SU-DHL-6 (cell line): ENCODE data around the gene MYOF.

Experiments
- H2AFZ ChIP-seq: fragments of 200-600 bp; sonication (generic); 2 replicates; pipeline ENCODE4 v1.6.1; 2014; ENCODE audit warnings: low read depth, mild to moderate bottlenecking, moderate library complexity, mixed read lengths, antibody characterized with exemption, low read length; ENCODE audit not compliant: severe bottlenecking
- H3F3A ChIP-seq: fragments of 200-600 bp; shearing (Covaris generic); 2 replicates; pipeline ENCODE4 v1.6.0; 2016; ENCODE audit warnings: antibody characterized with exemption, mild to moderate bottlenecking; ENCODE audit not compliant: insufficient read depth
- H3K27ac ChIP-seq: fragments of 200-600 bp; sonication (generic); 2 replicates; pipeline ENCODE4 v1.5.1; 2016; ENCODE audit warnings: low read depth, mild to moderate bottlenecking, low read length, moderate library complexity, mixed read lengths
- H3K27me3 ChIP-seq: fragments of 200-600 bp; sonication (generic), shearing (Covaris generic); 2 replicates; pipeline ENCODE4 v1.6.0; 2014; ENCODE audit warnings: mild to moderate bottlenecking, low read length
- H3K36me3 ChIP-seq: fragments of 200-600 bp; sonication (generic); 2 replicates; pipeline ENCODE4 v1.6.1; 2014; ENCODE audit warnings: mild to moderate bottlenecking, low read length, mixed read lengths
- H3K4me2 ChIP-seq: fragments of 300-600, 200-600 bp; shearing (Covaris generic), sonication (generic); 2 replicates; pipeline ENCODE4 v1.6.0; 2014; ENCODE audit warnings: low read length, low read depth, mild to moderate bottlenecking; ENCODE audit not compliant: poor library complexity, severe bottlenecking
- H3K4me3 ChIP-seq: fragments of 200-600 bp; sonication (generic); 2 replicates; pipeline ENCODE4 v1.5.1; 2014; ENCODE audit warnings: antibody characterized with exemption, low read length, mild to moderate bottlenecking, mixed read lengths; ENCODE audit not compliant: insufficient read depth, poor library complexity, severe bottlenecking
- H3K79me2 ChIP-seq: fragments of 200-600 bp; sonication (generic); 2 replicates; pipeline ENCODE4 v1.6.1; 2014; ENCODE audit warnings: mild to moderate bottlenecking, low read length, moderate library complexity; ENCODE audit not compliant: insufficient read depth
- H3K9ac ChIP-seq: fragments of 200-600 bp; sonication (generic); 2 replicates; pipeline ENCODE4 v1.7.0; 2014; ENCODE audit warnings: mild to moderate bottlenecking, low read length
- H3K9me2 ChIP-seq: fragments of 200-600 bp; sonication (generic); replicated peaks from 2 replicates; pipeline ENCODE4 v1.6.1; 2014; ENCODE audit warnings: low read length; ENCODE audit not compliant: insufficient read depth
- H3K9me3 ChIP-seq: fragments of 200-600 bp; sonication (generic); 2 replicates; pipeline ENCODE4 v1.6.1; 2014; ENCODE audit warnings: low read length, mixed read lengths; ENCODE audit not compliant: insufficient read depth
- H4K20me1 ChIP-seq: fragments of 200-600 bp; sonication (generic); 2 replicates; pipeline ENCODE4 v1.6.1; 2014; ENCODE audit warnings: low read depth, mild to moderate bottlenecking, antibody characterized with exemption, low read length, moderate library complexity, mixed read lengths
- EZH2phosphoT487 ChIP-seq: fragments of 200-600 bp; sonication (generic), shearing (Covaris generic); conservative IDR thresholded peaks from 2 replicates; pipeline ENCODE4 v1.6.1; 2018; ENCODE audit warnings: mild to moderate bottlenecking, antibody characterized with exemption, low read length, moderate library complexity, mixed read lengths
- TF ChIP-seq, protein P1 (sequence below): fragments of 200-600 bp; sonication (generic); IDR thresholded peaks from one replicate; pipeline ENCODE4 v1.5.1; 2017; ENCODE audit warnings: antibody characterized with exemption, mild to moderate bottlenecking, low read length, moderate library complexity; ENCODE audit not compliant: insufficient read depth, poor library complexity, severe bottlenecking

MYOF gene

DNA sequence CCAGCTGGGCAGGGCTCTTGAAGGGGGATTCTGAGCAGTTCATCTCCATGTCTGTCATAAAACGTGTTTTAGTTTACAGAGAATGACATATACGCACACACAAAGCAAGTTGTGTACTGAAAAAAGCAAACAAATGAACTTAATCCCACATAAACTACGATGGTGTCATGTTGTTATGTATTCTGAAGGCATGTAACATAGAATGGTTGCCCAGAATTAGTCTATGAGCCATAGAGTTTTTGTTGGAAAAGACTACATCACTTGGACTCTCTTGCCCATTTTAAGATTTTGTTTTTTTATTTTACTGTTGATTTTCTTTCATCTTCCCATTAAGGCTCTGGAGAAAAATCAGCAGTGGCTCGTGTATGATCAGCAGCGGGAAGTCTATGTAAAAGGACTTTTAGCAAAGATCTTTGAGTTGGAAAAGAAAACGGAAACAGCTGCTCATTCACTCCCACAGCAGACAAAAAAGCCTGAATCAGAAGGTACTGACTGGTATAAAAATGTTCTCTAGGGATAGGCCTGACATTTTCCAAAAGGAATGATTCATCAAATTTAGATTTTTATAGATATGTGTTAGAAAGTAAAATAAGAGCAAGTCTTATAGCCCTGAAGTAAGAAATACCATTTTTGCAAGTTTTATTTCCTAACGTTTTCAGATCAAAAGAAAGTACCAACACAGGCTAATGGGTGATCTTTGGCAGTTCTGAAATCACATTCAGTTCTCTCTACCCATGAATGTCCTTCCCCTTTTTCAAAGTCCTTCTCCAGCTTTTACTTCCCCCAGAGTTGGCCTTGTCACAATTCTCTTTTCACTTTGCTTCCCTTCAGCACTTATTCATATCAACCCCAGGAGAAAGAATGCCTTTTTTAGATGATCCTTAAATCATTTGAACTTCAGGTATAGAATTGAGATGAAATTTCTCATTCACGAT, 33.2 kb upstream of the MYOF start:
- Histone ChIP-seq H3K27ac (no peak overlapping the region), H2AFZ (no peak overlapping the region), H3K9me3 (no peaks in the 10 kb centered on the region), H4K20me1 (0 out of 2 replicates have a peak, but pooled peaks cover 3% of the 10 kb centered on the region), H3K9me2 (no peaks in the 10 kb centered on the region), H3K4me3 (no peak overlapping the region), H3K79me2 (no peaks in the 10 kb centered on the region), H3K4me2 (no peak overlapping the region), H3K9ac (no peak overlapping the region), H3F3A (peaks cover under 1% of the 10 kb centered on the region; the same call in 1 of the 2 replicates), H3K27me3 (no peaks in the 10 kb centered on the region), H3K36me3 (peaks cover 57% of the 10 kb centered on the region)
- TF ChIP-seq, protein P1, sequence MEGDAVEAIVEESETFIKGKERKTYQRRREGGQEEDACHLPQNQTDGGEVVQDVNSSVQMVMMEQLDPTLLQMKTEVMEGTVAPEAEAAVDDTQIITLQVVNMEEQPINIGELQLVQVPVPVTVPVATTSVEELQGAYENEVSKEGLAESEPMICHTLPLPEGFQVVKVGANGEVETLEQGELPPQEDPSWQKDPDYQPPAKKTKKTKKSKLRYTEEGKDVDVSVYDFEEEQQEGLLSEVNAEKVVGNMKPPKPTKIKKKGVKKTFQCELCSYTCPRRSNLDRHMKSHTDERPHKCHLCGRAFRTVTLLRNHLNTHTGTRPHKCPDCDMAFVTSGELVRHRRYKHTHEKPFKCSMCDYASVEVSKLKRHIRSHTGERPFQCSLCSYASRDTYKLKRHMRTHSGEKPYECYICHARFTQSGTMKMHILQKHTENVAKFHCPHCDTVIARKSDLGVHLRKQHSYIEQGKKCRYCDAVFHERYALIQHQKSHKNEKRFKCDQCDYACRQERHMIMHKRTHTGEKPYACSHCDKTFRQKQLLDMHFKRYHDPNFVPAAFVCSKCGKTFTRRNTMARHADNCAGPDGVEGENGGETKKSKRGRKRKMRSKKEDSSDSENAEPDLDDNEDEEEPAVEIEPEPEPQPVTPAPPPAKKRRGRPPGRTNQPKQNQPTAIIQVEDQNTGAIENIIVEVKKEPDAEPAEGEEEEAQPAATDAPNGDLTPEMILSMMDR, result no peak
- no peak for TF ChIP-seq EZH2phosphoT487

DNA sequence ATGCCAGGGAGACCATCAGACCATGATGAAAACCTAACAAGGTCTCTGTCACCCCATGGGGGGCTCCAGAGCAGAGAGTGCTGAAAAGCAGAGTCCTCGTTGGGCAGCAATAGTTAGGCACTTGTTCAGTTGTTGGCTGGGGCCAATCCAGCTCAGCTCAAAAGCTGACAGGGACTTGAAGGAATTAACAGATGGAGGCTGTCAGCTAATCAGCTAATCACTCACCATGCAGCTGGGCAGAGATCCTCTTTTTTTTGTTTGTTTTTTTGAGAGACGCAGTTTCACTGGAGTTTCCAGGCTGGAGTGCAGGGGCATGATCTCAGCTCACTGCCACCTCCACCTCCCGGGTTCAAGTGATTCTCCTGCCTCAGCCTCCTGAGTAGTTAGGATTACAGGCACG, 32.4 kb upstream of the MYOF start:
- Histone ChIP-seq H3K9me3 (no peaks in the 10 kb centered on the region), H3K27me3 (no peaks in the 10 kb centered on the region), H4K20me1 (0 out of 2 replicates have a peak, but pooled peaks cover 3% of the 10 kb centered on the region), H3K79me2 (no peaks in the 10 kb centered on the region), H3K36me3 (peaks cover 52% of the 10 kb centered on the region), H3K4me2 (no peak overlapping the region), H3K9me2 (no peaks in the 10 kb centered on the region), H3K9ac (no peak overlapping the region), H3K27ac (no peak overlapping the region), H3K4me3 (no peak overlapping the region), H3F3A (peaks cover 4% of the 10 kb centered on the region; the same call in 1 of the 2 replicates), H2AFZ (no peak overlapping the region)
- TF ChIP-seq EZH2phosphoT487, result no peak
- TF ChIP-seq, protein P1, result no peak

DNA sequence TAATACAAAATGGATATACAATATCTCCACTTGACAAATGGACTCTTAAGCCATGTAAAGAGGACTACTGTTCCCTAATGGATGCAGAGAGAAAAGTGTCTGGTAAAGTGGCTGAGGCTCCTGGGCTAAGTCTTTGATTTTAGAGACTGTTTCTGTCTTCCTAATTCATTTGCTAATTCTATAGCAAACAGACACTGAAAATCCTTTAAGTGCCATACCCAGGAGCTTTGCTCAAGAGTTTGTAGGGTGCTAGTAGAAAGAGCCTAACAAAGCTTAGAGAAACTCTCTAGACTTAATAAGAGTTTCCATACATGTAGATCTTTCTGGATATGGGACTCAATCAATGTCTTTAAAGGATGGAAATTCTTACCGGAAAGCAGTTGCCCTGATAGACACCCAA, 31.0 kb upstream of the MYOF start:
- Histone ChIP-seq H3K9me3 (no peaks in the 10 kb centered on the region), H3K4me3 (no peak overlapping the region), H3K36me3 (peaks cover 47% of the 10 kb centered on the region)

More for the DNA sequence above, 31.0 kb upstream of the MYOF start:
- no peaks in the 10 kb centered on the region for H3K79me2 ChIP-seq
- H3K9me2 ChIP-seq, result no peaks in the 10 kb centered on the region
- H3K9ac ChIP-seq, result no peak overlapping the region
- no peaks in the 10 kb centered on the region for H3K27me3 ChIP-seq
- no peak for TF ChIP-seq EZH2phosphoT487
- TF ChIP-seq, protein P1, result no peak
- no peak overlapping the region for H2AFZ ChIP-seq
- H3K27ac ChIP-seq, result no peak overlapping the region
- 0 out of 2 replicates have a peak, but pooled peaks cover 9% of the 10 kb centered on the region for H4K20me1 ChIP-seq
- no peak overlapping the region for H3K4me2 ChIP-seq
- H3F3A ChIP-seq, result peaks cover 12% of the 10 kb centered on the region; the same call in 1 of the 2 replicates
